Upper lobe of left lung (tissue), 4 donors: ENCODE data around the gene FAM168B.

Source experiments
- EP300 ChIP-seq, 4 donors: sonication (generic); formaldehyde crosslinking; IDR thresholded peaks; one replicate each; pipeline ENCODE4 v1.5.1; 2017; ENCODE audit warnings: antibody characterized with exemption in 4 of 4, control low read depth in 2 of 4
- POLR2AphosphoS5 ChIP-seq, 2 donors: sonication (generic); formaldehyde crosslinking; IDR thresholded peaks; one replicate each; pipeline ENCODE4 v1.5.1; 2017; ENCODE audit warnings: antibody characterized with exemption in 2 of 2

- TF ChIP-seq POLR2AphosphoS5 (IDR thresholded peaks at IDR 0.05), result no peak
- TF ChIP-seq EP300 (IDR thresholded peaks at IDR 0.05), result no peak
Measured at GRCh38 chr2:131127981-131128380, 34.7 kb upstream of the FAM168B start.
